Uterus (tissue), 2 donors: ENCODE results near the gene SNX5.

Experiments
- POLR2A ChIP-seq, 2 donors: fragments of 450-650 bp; IDR thresholded peaks; one replicate each; pipeline ENCODE4 v1.6.1; 2016; ENCODE audit warnings: antibody characterized with exemption in 2 of 2, mild to moderate bottlenecking in 1 of 2, moderate library complexity in 1 of 2
- TF ChIP-seq, protein P1 (sequence below), 4 experiments: fragments of 200-600 bp in 2 of 4; fragments of 450-650 bp in 2 of 4; sonication (generic) in 2 of 4; IDR thresholded peaks; one replicate each; pipeline ENCODE4 v1.5.1; 2016 to 2019; ENCODE audit warnings: antibody characterized with exemption in 4 of 4, mild to moderate bottlenecking in 2 of 4, moderate library complexity in 1 of 4

DNA sequence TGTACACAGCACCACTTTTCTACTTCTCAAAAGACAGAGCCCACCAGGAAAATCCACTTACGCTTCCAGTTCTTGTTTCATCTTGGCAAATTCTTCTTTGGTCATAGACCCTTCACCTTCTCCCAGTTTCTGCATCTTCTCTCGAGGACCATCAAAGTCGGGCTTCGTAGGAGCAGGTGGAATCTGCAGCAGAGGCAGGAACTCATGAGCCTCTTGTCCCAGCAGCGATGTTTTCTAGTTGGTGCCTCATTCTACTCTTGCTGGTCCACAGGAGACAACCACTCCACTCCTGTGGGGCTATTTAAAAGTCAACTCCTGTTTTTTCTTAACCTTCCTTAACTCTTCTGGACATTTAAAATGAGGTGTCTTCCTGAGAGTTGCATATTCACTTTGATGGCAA lies 14.7 kb downstream of the SNX5 start:
- TF ChIP-seq, protein P1, sequence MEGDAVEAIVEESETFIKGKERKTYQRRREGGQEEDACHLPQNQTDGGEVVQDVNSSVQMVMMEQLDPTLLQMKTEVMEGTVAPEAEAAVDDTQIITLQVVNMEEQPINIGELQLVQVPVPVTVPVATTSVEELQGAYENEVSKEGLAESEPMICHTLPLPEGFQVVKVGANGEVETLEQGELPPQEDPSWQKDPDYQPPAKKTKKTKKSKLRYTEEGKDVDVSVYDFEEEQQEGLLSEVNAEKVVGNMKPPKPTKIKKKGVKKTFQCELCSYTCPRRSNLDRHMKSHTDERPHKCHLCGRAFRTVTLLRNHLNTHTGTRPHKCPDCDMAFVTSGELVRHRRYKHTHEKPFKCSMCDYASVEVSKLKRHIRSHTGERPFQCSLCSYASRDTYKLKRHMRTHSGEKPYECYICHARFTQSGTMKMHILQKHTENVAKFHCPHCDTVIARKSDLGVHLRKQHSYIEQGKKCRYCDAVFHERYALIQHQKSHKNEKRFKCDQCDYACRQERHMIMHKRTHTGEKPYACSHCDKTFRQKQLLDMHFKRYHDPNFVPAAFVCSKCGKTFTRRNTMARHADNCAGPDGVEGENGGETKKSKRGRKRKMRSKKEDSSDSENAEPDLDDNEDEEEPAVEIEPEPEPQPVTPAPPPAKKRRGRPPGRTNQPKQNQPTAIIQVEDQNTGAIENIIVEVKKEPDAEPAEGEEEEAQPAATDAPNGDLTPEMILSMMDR (IDR thresholded peaks at IDR 0.05): no peak
- TF ChIP-seq POLR2A (IDR thresholded peaks at IDR 0.05): no peak
